Prostate gland (tissue), 2 donors: ENCODE results near the gene LDLRAD4.

Experiments used
- POLR2A ChIP-seq: fragments of 450-650 bp; IDR thresholded peaks from one replicate; pipeline ENCODE4 v1.6.1; 2016; ENCODE audit warnings: antibody characterized with exemption, mild to moderate bottlenecking
- POLR2AphosphoS5 ChIP-seq: sonication (generic); formaldehyde crosslinking; IDR thresholded peaks from one replicate; pipeline ENCODE4 v1.6.1; 2017; ENCODE audit warnings: antibody characterized with exemption
- TF ChIP-seq, protein P1 (sequence below), 4 experiments: fragments of 200-600 bp in 2 of 4; fragments of 450-650 bp in 2 of 4; sonication (generic) in 2 of 4; IDR thresholded peaks; 1 replicate in 3 of 4; 2 replicates in 1 of 4; pipeline ENCODE4 v1.5.1; 2016 to 2019; ENCODE audit warnings: antibody characterized with exemption in 4 of 4, mild to moderate bottlenecking in 2 of 4, moderate library complexity in 2 of 4

DNA sequence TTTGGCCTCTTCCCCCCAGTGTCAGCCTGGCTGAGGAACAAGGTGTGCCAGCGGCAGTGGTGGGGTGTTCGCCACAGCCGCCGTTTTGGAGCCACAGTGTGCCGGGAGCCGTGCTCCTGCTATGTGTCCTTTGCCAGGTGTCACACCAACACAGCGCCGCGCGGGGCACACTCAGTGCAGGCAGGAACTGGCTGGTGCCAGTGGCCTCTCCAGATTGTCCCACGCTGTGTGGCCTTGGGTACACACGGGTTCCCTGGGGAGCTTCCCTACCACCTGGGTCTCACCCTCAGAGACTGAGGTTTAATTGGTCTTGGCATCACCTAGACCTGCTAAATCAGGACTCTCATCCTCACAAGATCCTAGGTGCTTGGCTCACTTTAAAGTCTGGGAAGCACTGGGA lies 171.6 kb downstream of the LDLRAD4 start:
- TF ChIP-seq, protein P1, sequence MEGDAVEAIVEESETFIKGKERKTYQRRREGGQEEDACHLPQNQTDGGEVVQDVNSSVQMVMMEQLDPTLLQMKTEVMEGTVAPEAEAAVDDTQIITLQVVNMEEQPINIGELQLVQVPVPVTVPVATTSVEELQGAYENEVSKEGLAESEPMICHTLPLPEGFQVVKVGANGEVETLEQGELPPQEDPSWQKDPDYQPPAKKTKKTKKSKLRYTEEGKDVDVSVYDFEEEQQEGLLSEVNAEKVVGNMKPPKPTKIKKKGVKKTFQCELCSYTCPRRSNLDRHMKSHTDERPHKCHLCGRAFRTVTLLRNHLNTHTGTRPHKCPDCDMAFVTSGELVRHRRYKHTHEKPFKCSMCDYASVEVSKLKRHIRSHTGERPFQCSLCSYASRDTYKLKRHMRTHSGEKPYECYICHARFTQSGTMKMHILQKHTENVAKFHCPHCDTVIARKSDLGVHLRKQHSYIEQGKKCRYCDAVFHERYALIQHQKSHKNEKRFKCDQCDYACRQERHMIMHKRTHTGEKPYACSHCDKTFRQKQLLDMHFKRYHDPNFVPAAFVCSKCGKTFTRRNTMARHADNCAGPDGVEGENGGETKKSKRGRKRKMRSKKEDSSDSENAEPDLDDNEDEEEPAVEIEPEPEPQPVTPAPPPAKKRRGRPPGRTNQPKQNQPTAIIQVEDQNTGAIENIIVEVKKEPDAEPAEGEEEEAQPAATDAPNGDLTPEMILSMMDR (IDR thresholded peaks at IDR 0.05) = no peak
- TF ChIP-seq POLR2AphosphoS5 = no peak
- TF ChIP-seq POLR2A = no peak
